AG04450 (cell line): ENCODE data around the gene SSTR1. TPM values are rescaled to one million over a fixed set of nuclear protein-coding genes. Genes with fewer than 3 reads are reported as not detected.

Source experiments
- CTCF ChIA-PET: fragments of 300-600, 350-600 bp; formaldehyde crosslinking; extraction: SDS; loops from one replicate; lab custom pipeline; 2022; ENCODE audit warnings: antibody characterized with exemption, inconsistent platforms; lab: Charles Lee
- POLR2A ChIA-PET: fragments of 350-600 bp; formaldehyde crosslinking; extraction: SDS; loops from one replicate; lab custom pipeline; 2021; ENCODE audit warnings: antibody characterized with exemption, inconsistent platforms; lab: Yijun Ruan, JAX
- DNase-seq: peaks from one replicate; pipeline ENCODE4 v3.0.0-alpha.2; 2011; ENCODE audit warnings: low read depth, low spot score
- H3K27ac ChIP-seq: one replicate; pipeline ENCODE4 v1.5.1; 2012; ENCODE audit warnings: low read depth, low read length, control low read depth
- H3K27me3 ChIP-seq: one replicate; pipeline ENCODE4 v1.6.0; 2012; ENCODE audit warnings: low read length; ENCODE audit not compliant: control insufficient read depth, insufficient read depth
- H3K4me3 ChIP-seq: 2 replicates; pipeline ENCODE4 v1.5.1; 2011; ENCODE audit warnings: mild to moderate bottlenecking, low read depth, low read length, control low read depth
- H3K9me3 ChIP-seq: 2 replicates; pipeline ENCODE4 v1.5.1; 2012; ENCODE audit warnings: low read length; ENCODE audit not compliant: control insufficient read depth, insufficient read depth
- polyA plus RNA-seq: library from polyadenylated mRNA; depleted of rRNA; stranded (reverse); fragments of >200 nt; gene quantifications from 2 replicates; pipeline ENCODE4 v1.2.3, GENCODE V29; 2011
- TF ChIP-seq, protein P1 (sequence below): IDR thresholded peaks from 2 replicates; pipeline ENCODE4 v1.5.1; 2011; ENCODE audit warnings: low read depth, low read length, control low read depth, inconsistent platforms

SSTR1 gene
- polyA plus RNA-seq, 1 experiment: 1.2 TPM

DNA sequence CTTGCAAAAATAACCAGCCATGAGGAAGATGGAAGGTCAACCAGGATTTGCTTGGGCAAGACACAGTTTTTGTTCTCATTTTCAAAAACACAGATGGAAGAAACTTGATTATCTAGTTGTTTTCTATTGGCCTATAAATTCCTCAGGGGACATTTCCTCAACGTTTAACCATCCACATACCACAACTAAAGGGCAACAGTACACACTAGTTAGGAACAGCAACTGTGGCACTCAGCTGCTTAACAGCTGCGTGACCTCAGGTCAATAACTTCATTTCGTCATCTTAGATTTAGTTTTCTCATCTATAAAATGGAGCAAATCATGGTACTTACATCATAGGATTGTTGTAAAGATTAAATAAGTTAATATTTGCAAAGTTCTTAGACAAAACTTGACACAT lies 18.7 kb downstream of the SSTR1 start:
- ChIA-PET POLR2A (no interaction called here), CTCF (no interaction called here)
- no peak for DNase-seq
- no peak overlapping the region for H3K27ac ChIP-seq
- no peak overlapping the region for H3K4me3 ChIP-seq
- TF ChIP-seq, protein P1, sequence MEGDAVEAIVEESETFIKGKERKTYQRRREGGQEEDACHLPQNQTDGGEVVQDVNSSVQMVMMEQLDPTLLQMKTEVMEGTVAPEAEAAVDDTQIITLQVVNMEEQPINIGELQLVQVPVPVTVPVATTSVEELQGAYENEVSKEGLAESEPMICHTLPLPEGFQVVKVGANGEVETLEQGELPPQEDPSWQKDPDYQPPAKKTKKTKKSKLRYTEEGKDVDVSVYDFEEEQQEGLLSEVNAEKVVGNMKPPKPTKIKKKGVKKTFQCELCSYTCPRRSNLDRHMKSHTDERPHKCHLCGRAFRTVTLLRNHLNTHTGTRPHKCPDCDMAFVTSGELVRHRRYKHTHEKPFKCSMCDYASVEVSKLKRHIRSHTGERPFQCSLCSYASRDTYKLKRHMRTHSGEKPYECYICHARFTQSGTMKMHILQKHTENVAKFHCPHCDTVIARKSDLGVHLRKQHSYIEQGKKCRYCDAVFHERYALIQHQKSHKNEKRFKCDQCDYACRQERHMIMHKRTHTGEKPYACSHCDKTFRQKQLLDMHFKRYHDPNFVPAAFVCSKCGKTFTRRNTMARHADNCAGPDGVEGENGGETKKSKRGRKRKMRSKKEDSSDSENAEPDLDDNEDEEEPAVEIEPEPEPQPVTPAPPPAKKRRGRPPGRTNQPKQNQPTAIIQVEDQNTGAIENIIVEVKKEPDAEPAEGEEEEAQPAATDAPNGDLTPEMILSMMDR: no peak
- H3K27me3 ChIP-seq: no peaks in the 10 kb centered on the region
- no peaks in the 10 kb centered on the region for H3K9me3 ChIP-seq

DNA sequence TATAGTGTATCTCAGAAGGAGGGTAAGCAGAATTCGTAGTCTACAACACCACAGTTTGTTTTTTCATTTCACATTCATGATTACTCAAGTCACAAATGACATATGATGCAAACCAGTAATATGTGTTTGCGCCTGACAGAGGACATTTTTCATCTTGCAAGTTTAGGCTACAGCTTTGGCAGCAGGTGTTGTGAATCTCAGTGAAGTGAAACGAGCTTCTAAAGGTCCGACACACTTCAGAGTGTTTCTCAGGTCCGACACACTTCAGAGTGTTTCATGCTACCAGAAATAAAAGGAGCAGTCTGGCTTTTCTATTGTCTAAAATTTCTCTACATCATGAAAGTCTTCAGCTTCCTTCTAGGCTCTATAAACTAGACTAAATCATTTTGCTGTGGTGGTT lies 25.5 kb downstream of the SSTR1 start:
- TF ChIP-seq, protein P1: no peak
- POLR2A ChIA-PET: no interaction called here

DNA sequence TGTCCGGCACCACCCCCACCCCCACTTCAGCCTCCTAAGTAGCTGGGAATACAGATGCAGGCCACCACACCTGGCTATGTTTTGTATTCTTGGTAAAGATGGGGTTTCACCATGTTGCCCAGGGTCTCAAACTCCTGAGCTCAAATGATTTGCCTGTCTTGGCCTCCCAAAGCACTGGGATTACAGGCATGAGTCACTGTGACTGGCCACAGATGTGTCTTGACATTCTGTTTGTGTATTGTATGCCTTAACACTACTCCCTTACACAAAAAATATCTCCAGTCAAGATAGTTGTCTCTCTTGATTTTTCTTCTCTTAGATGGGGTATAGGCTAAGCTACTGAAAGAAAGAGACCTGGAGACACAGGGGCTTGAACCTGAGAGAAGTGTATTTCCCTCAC lies 30.6 kb downstream of the SSTR1 start:
- Histone ChIP-seq H3K27me3 (no peaks in the 10 kb centered on the region), H3K27ac (no peak overlapping the region), H3K4me3 (no peak overlapping the region), H3K9me3 (no peaks in the 10 kb centered on the region)
- peak; percentile 7 for DNase-seq
- ChIA-PET POLR2A (interaction anchor here (0.6 to 0.8 kb wide), 2 partner anchors 18 to 263 kb away, joined by 7 to 8 read pairs; partner anchors contain the start of gene CLEC14A), CTCF (interaction anchor here (0.6 to 1.3 kb wide), 5 partner anchors 10 to 367 kb away, joined by 3 to 5 read pairs (median 4); no protein-coding TSS in a partner anchor)
- TF ChIP-seq, protein P1: no peak

More for the DNA sequence above, 25.5 kb downstream of the SSTR1 start:
- DNase-seq: no peak
- CTCF ChIA-PET: interaction anchor here (0.6 to 1.0 kb wide), 2 partner anchors 22 to 258 kb away, joined by 3 to 6 read pairs; no protein-coding TSS in a partner anchor
- no peaks in the 10 kb centered on the region for H3K9me3 ChIP-seq
- H3K27me3 ChIP-seq: no peaks in the 10 kb centered on the region
- no peak overlapping the region for H3K4me3 ChIP-seq
- no peak overlapping the region for H3K27ac ChIP-seq

DNA sequence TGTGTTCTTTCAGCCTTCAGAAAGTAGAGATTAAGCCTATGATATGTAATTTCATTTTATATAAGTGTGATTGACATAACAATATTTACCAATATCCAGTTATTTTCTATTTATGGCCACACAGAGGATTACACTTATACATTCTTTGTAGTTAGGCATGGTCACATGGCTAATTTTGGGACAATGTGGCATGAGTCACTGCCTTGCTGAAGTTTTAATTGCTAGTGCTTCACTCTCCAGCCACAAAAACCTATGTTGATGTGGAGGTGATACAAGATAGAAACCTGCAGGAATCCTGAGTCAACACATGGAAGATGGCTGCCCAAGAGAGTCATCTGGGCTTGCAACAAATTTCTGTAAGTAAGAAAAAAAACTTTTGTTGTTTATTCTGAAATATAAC lies 31.2 kb downstream of the SSTR1 start:
- no peak overlapping the region for H3K27ac ChIP-seq
- POLR2A ChIA-PET: interaction anchor here (0.6 to 0.8 kb wide), 2 partner anchors 17 to 262 kb away, joined by 7 to 8 read pairs; partner anchors contain the start of gene CLEC14A
- no peaks in the 10 kb centered on the region for H3K9me3 ChIP-seq
- TF ChIP-seq, protein P1: no peak
- DNase-seq: no peak
- no peaks in the 10 kb centered on the region for H3K27me3 ChIP-seq
- no peak overlapping the region for H3K4me3 ChIP-seq
- CTCF ChIA-PET: interaction anchor here (0.8 to 1.3 kb wide), 3 partner anchors 33 to 366 kb away, joined by 3 to 5 read pairs (median 4); no protein-coding TSS in a partner anchor

DNA sequence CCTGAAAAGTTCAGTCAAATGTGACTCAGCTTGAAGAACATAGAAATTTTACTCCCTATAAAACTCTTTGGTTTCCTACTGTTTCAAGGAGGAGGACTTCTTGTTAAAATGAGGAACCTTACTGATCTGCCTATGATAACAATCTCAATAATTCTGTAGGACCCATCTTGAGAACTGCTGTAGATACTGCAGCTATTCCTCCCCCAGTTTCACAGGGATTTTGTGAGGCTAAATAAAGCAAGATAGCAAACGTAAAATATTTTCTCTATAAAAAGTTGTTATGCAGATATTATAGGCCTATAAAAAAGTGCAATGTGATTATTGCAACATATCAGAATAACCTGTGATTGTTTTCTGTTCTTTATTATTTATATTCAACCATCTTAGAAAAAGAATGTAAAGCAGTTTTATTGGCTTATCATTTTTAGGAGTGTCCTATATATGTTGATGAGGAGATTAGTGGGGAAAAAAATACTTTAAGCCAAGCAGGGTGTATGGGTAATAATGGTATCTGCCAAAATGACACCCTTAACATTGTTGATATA lies 36.1 kb downstream of the SSTR1 start:
- TF ChIP-seq, protein P1: no peak
- Histone ChIP-seq H3K4me3 (no peak overlapping the region), H3K27ac (no peak overlapping the region), H3K27me3 (no peaks in the 10 kb centered on the region), H3K9me3 (no peaks in the 10 kb centered on the region)
- ChIA-PET CTCF (interaction anchor here (1.7 kb wide), 1 partner anchor 47 kb away, joined by 4 read pairs; no protein-coding TSS in a partner anchor), POLR2A (no interaction called here)
- no peak for DNase-seq
